Effector memory CD8-positive, alpha-beta T cell (primary cell): Measurements from ENCODE around the gene GAN.

ENCODE experiments used
- ATAC-seq: fragments of 150-1000 bp; cut with Tn5 transposase; replicated peaks from 2 replicates; pipeline ENCODE4 v1.10.0; 2021; ENCODE audit warnings: mild to moderate bottlenecking, moderate library complexity
- DNase-seq, 3 experiments: peaks; one replicate each; pipeline ENCODE4 v3.0.0; 2021
- H3K27ac Mint-ChIP-seq, 2 donors: one replicate each; pipeline ENCODE4 v1.8.0; 2022; ENCODE audit warnings: mild to moderate bottlenecking in 2 of 2, mixed read lengths in 2 of 2, moderate library complexity in 2 of 2
- H3K27me3 Mint-ChIP-seq, 2 donors: one replicate each; pipeline ENCODE4 v1.8.0; 2022; ENCODE audit warnings: mixed read lengths in 2 of 2
- H3K36me3 Mint-ChIP-seq: one replicate; pipeline ENCODE4 v1.8.0; 2022; ENCODE audit warnings: mild to moderate bottlenecking, moderate library complexity, mixed read lengths; ENCODE audit not compliant: insufficient read depth
- H3K4me1 Mint-ChIP-seq, 2 donors: one replicate each; pipeline ENCODE4 v1.8.0; 2022; ENCODE audit warnings: low read depth in 2 of 2, mixed read lengths in 2 of 2
- H3K4me3 Mint-ChIP-seq, 2 donors: one replicate each; pipeline ENCODE4 v1.8.0; 2022; ENCODE audit warnings: mild to moderate bottlenecking in 2 of 2, mixed read lengths in 2 of 2, moderate library complexity in 2 of 2
- H3K9me3 Mint-ChIP-seq, 2 donors: one replicate each; pipeline ENCODE4 v1.8.0; 2022; ENCODE audit warnings: mixed read lengths in 2 of 2

GAN gene

DNA sequence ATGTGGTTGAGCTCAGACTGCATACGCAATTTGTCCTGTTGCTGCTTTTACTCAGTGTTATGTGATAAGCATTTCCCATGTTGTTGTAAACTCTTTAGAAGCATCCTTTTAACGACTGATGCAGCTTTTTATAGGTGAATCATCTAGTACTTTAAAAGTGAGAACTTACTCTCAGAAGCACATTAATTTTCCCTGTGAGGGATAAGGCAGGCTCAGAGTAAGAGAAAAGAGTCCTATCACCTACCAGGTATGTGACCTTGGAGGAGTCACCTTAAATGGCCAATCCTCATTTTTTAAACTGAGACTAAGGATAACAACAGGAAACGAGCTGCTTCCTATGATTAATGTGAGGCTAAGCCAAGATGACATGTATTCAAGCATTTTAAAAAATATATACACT, 34.4 kb upstream of the GAN start:
- H3K4me3 Mint-ChIP-seq: no peak overlapping the region

GRCh38 chr16:81283044-81283443, 31.7 kb upstream of the GAN start:
- Mint-ChIP-seq H3K36me3 (no peaks in the 10 kb centered on the region), H3K4me3 (no peak overlapping the region), H3K27ac (no peak overlapping the region), H3K27me3 (peaks cover 0 to 13% of the 10 kb centered on the region in 2 donors), H3K9me3 (no peaks in the 10 kb centered on the region), H3K4me1 (no peaks in the 10 kb centered on the region)
- ATAC-seq: no peak
- no peak for DNase-seq

More for the DNA sequence above, 34.4 kb upstream of the GAN start:
- no peak for DNase-seq
- no peak overlapping the region for H3K27ac Mint-ChIP-seq
- H3K36me3 Mint-ChIP-seq: no peaks in the 10 kb centered on the region
- H3K9me3 Mint-ChIP-seq: no peaks in the 10 kb centered on the region
- peaks cover 3 to 11% of the 10 kb centered on the region in 2 donors for H3K27me3 Mint-ChIP-seq
- no peaks in the 10 kb centered on the region for H3K4me1 Mint-ChIP-seq
- no peak for ATAC-seq

- peaks cover 0 to 17% of the 10 kb centered on the region in 2 donors for H3K27me3 Mint-ChIP-seq
- no peaks in the 10 kb centered on the region for H3K36me3 Mint-ChIP-seq
- H3K4me3 Mint-ChIP-seq: no peak overlapping the region
- ATAC-seq (no peak), DNase-seq (no peak)
- no peaks in the 10 kb centered on the region for H3K9me3 Mint-ChIP-seq
- no peak overlapping the region for H3K27ac Mint-ChIP-seq
- no peaks in the 10 kb centered on the region for H3K4me1 Mint-ChIP-seq
These were observed 29.7 kb upstream of the GAN start for GRCh38 chr16:81284995-81285600.

- Mint-ChIP-seq H3K4me3 (no peak overlapping the region), H3K4me1 (no peaks in the 10 kb centered on the region), H3K9me3 (no peaks in the 10 kb centered on the region), H3K27me3 (peaks cover 2 to 28% of the 10 kb centered on the region in 2 donors), H3K27ac (no peak overlapping the region), H3K36me3 (no peaks in the 10 kb centered on the region)
- ATAC-seq (no peak), DNase-seq (no peak)
These were observed 28.6 kb upstream of the GAN start for GRCh38 chr16:81286190-81286589.

GRCh38 chr16:81291117-81291516, 23.6 kb upstream of the GAN start:
- DNase-seq: no peak
- Mint-ChIP-seq H3K9me3 (no peaks in the 10 kb centered on the region), H3K36me3 (no peaks in the 10 kb centered on the region), H3K27ac (no peak overlapping the region), H3K4me3 (no peak overlapping the region), H3K27me3 (peaks cover 33 to 62% of the 10 kb centered on the region in 2 donors), H3K4me1 (no peaks in the 10 kb centered on the region)
- ATAC-seq: no peak

DNA sequence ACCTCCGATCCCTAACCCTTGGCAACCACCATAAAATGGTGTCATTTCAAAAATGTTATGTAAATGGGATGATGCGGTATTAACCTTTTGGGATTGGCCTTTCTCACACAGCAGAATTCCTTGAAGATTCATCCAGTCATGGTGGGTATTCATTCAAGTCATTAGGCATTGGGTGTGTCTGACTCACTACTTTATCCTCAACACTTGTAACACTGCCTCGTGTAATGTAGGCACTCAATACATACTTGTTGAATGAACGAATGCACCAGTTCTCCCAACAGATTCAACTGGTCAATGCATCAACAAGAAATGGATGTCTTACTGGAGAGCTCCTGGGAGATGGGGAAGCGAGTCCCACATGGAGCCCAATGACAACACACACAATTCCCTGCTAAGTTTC, 21.8 kb upstream of the GAN start:
- Mint-ChIP-seq H3K4me3 (no peak overlapping the region), H3K27me3 (peaks cover 47 to 62% of the 10 kb centered on the region in 2 donors), H3K27ac (no peak overlapping the region)

DNA sequence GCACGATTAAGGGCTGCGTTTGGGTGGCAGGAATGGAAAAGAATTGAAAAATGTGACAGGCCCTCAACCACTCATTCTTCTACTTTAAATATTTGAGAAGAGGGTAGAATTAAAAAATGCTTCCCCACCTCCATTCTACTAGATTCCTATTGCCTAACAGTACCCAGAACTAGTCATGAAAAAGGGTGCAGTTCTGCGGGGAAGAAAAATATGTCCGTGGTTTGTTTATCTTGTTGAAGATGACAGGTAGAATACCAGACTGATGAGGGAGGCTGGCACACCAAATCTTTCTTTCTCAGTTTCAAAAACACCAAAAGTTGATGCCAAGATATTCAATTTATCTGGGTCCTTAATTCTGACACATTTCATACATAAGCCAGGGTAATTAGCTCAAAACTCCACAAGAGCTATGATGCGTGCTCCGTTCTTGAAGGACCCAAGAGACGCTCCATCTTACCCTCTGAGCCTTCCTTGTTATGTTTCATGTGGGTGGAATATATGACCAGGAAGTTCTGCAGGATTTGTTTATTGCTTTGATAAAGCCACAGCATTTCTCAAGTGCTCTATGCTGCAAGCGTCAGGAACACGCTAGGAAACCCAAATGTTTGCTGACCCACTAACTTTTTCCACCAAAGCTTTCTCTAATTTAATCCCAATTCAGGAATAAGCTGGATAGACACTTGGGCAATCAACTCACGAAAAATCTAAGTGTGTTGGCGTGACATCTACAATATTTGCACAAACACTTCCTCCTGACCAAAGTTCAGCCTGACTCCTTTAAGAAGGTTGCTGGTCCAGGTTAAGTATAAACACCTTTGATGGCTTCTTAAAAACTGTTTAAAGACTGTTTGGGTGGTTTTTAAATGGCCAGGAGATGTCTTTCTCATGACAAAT, 20.6 kb upstream of the GAN start:
- H3K36me3 Mint-ChIP-seq: no peaks in the 10 kb centered on the region
- no peak overlapping the region for H3K27ac Mint-ChIP-seq
- peaks cover 47 to 62% of the 10 kb centered on the region in 2 donors for H3K27me3 Mint-ChIP-seq
- no peak for ATAC-seq
- no peak for DNase-seq
- H3K9me3 Mint-ChIP-seq: no peaks in the 10 kb centered on the region
- no peak overlapping the region for H3K4me3 Mint-ChIP-seq
- no peaks in the 10 kb centered on the region for H3K4me1 Mint-ChIP-seq

More for the DNA sequence above, 21.8 kb upstream of the GAN start:
- H3K36me3 Mint-ChIP-seq: no peaks in the 10 kb centered on the region
- no peaks in the 10 kb centered on the region for H3K9me3 Mint-ChIP-seq
- DNase-seq: no peak
- no peaks in the 10 kb centered on the region for H3K4me1 Mint-ChIP-seq
- no peak for ATAC-seq

- peaks cover 40 to 44% of the 10 kb centered on the region in 2 donors for H3K27me3 Mint-ChIP-seq
- DNase-seq: no peak
- H3K4me3 Mint-ChIP-seq: no peak overlapping the region
- H3K4me1 Mint-ChIP-seq: no peaks in the 10 kb centered on the region
- no peak for ATAC-seq
- peaks cover 0 to 3% of the 10 kb centered on the region in 2 donors for H3K9me3 Mint-ChIP-seq
- H3K36me3 Mint-ChIP-seq: no peaks in the 10 kb centered on the region
- H3K27ac Mint-ChIP-seq: no peak overlapping the region
These were observed 18.1 kb upstream of the GAN start for GRCh38 chr16:81296631-81297030.

DNA sequence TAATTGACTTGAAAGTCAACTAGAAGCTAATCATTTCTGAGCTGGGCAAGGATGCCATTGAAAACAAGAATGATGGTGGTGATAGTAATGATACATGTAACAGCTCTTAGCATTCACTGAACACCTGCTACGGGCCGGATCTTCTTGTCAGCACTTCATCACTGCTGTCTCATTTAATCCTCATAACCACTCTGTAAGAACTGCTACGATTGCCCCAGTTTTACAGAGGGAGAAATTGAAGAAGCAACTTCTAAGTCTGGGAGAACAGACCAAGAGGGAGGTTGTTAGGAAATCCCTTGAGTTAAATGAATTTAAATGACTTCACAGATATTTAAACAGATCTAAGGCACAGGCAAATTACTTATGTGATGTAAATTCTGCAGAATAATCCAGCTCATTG, 7.0 kb upstream of the GAN start:
- ATAC-seq: no peak
- Mint-ChIP-seq H3K36me3 (no peaks in the 10 kb centered on the region), H3K4me3 (no peak overlapping the region)

GRCh38 chr16:81310045-81310644, 4.6 kb upstream of the GAN start:
- no peaks in the 10 kb centered on the region for H3K9me3 Mint-ChIP-seq
- no peak for ATAC-seq
- no peak for DNase-seq
- no peaks in the 10 kb centered on the region for H3K27me3 Mint-ChIP-seq
- peak overlapping the region in 1 of 2 donors; percentile 16 for H3K27ac Mint-ChIP-seq
- H3K4me1 Mint-ChIP-seq: peaks cover 25 to 37% of the 10 kb centered on the region in 2 donors
- H3K36me3 Mint-ChIP-seq: peaks cover 12% of the 10 kb centered on the region
- H3K4me3 Mint-ChIP-seq: no peak overlapping the region

More for the DNA sequence above, 7.0 kb upstream of the GAN start:
- Mint-ChIP-seq H3K27me3 (no peaks in the 10 kb centered on the region), H3K4me1 (peaks cover 16 to 17% of the 10 kb centered on the region in 2 donors), H3K27ac (peak overlapping the region in 1 of 2 donors; percentile 38), H3K9me3 (no peaks in the 10 kb centered on the region)
- DNase-seq: no peak

DNA sequence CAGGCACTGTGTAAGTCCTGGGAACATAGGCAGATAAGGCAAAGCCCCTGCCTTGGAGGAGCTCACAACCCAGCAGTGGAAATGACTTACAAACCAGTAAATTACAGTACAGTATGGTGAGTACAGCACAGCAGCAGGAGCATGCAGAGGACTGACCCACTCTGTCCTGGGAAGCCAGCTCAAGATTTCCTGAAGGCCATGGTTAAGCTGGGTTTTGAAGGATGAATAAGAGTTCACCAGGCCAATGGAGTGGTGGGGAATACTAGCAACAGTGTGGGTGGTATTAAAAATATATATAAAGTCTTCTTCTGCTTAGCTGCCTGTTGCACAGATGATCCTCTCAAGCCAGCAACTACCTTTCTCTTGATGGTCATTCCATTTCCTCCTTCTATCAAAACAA, 3.0 kb upstream of the GAN start:
- ATAC-seq (no peak), DNase-seq (no peak)
- Mint-ChIP-seq H3K27ac (peak overlapping the region in 1 of 2 donors; percentile 46), H3K36me3 (peaks cover 15% of the 10 kb centered on the region), H3K4me3 (no peak overlapping the region), H3K4me1 (peaks cover 25 to 42% of the 10 kb centered on the region in 2 donors), H3K9me3 (no peaks in the 10 kb centered on the region), H3K27me3 (no peaks in the 10 kb centered on the region)

DNA sequence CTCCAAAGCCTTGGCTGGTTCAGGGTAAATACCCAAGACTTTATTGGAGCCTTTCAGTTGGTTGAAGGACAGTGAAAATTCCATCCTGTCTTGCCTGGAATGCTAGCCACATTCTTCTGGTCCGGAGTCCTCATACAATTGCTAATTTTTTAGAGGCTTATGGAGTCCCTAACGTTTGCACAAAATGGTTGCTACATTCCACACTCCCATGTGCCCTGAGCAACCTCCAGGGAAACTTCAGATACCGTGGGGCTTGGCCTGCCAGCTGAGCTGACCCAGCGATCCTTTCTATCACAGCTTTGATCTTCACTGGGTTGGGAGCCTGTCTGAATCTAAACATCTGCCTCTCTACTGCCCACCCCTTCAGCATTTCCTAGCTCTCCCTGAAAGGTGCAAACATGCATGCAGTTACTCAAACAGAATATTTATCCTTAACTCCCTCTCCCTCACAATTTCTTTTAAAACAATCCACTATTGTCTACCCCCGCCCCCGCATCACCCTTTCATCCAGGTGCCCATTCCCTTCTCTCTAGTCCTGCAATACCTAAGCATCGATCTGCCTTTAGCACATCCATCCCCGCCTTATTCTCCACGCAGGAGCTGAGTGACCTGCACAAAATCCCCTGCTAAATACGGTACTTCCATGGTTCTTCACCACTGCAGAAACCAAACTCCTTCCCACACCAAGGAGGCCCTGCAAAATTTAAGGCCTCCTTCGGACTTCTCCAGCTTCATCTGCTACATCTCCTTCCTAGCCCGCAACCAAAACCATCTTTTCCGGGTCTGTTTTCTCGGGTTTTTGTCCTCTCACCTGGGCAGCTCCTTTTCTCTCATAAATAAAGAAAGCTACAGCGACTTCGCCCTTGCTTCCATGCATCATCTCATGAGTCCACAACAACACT, 810 bp upstream of the GAN start:
- peaks cover 23 to 46% of the 10 kb centered on the region in 2 donors for H3K4me1 Mint-ChIP-seq
- DNase-seq (no peak), ATAC-seq (no peak)
- no peaks in the 10 kb centered on the region for H3K27me3 Mint-ChIP-seq
- peak overlapping the region; percentile 94 to 95 for H3K4me3 Mint-ChIP-seq
- H3K36me3 Mint-ChIP-seq: peaks cover 15% of the 10 kb centered on the region
- H3K9me3 Mint-ChIP-seq: no peaks in the 10 kb centered on the region
- peak overlapping the region; percentile 95 to 96 for H3K27ac Mint-ChIP-seq
